HG03175 (cell line): ENCODE measurements around the gene CIITA.
A peak's percentile ranks its signal among the peaks of the same experiment; 100 is the strongest.

ENCODE experiments used
- ATAC-seq: cut with Tn5 transposase; IDR thresholded peaks from one replicate; pipeline ENCODE4 v1.9.1; 2021; ENCODE audit warnings: mild to moderate bottlenecking, moderate library complexity; ENCODE audit not compliant: unreplicated experiment

Gene CIITA

GRCh38 chr16:10933865-10934264 lies 56.9 kb downstream of the CIITA start:
- no peak for ATAC-seq

GRCh38 chr16:10934325-10935107 lies 57.5 kb downstream of the CIITA start:
- ATAC-seq: no peak

- ATAC-seq: no peak
These were observed 58.4 kb downstream of the CIITA start for GRCh38 chr16:10935226-10935915.

GRCh38 chr16:10936272-10936984 lies 59.4 kb downstream of the CIITA start:
- no peak for ATAC-seq

- no peak for ATAC-seq
These were observed 60.3 kb downstream of the CIITA start for GRCh38 chr16:10937068-10937859.

- ATAC-seq: no peak
These were observed 61.3 kb downstream of the CIITA start for GRCh38 chr16:10938321-10938720.

- no peak for ATAC-seq
These were observed 62.0 kb downstream of the CIITA start for GRCh38 chr16:10938796-10939648.

GRCh38 chr16:10939649-10940234 lies 62.7 kb downstream of the CIITA start:
- no peak for ATAC-seq

GRCh38 chr16:10940501-10941079 lies 63.6 kb downstream of the CIITA start:
- no peak for ATAC-seq

- no peak for ATAC-seq
These were observed 64.3 kb downstream of the CIITA start for GRCh38 chr16:10941127-10941933.

- ATAC-seq: peak; percentile 2
These were observed 64.9 kb downstream of the CIITA start for GRCh38 chr16:10941935-10942351.

GRCh38 chr16:10942352-10943063 lies 65.5 kb downstream of the CIITA start, which contains the start of gene DEXI:
Gene DEXI (minus strand): TSS chr16:10942468. CDS start chr16:10942005, 463 bp downstream.
- ATAC-seq: peak; percentile 61

- ATAC-seq: no peak
These were observed 66.0 kb downstream of the CIITA start for GRCh38 chr16:10943064-10943353.

GRCh38 chr16:10944249-10945064 lies 67.5 kb downstream of the CIITA start, which contains the start of gene CLEC16A:
Gene CLEC16A (plus strand): TSS chr16:10944564. CDS start chr16:10944718, 154 bp downstream.
- peak; percentile 66 for ATAC-seq

GRCh38 chr16:10945065-10945787 lies 68.2 kb downstream of the CIITA start:
- no peak for ATAC-seq

GRCh38 chr16:10946308-10946707 lies 69.3 kb downstream of the CIITA start:
- no peak for ATAC-seq
